K562 (cell line): ENCODE data around the gene HECA. TPM values are rescaled to one million over a fixed set of nuclear protein-coding genes. Genes with fewer than 3 reads are reported as not detected.

Experiments used
- CXXC5 ChIP-seq: fragments of 250-450 bp; sonication (Bioruptor Pico); IDR thresholded peaks from 2 replicates; pipeline ENCODE4 v1.8.0; 2022; ENCODE audit warnings: inconsistent platforms, mild to moderate bottlenecking, moderate library complexity
- EP300 ChIP-seq: IDR thresholded peaks from 2 replicates; pipeline ENCODE4 v1.6.1; 2012; ENCODE audit warnings: low read length, improper control_type of control experiment
- HNRNPLL ChIP-seq: fragments of 200-400 bp; formaldehyde crosslinking; IDR thresholded peaks from 2 replicates; pipeline ENCODE4 v1.6.1; 2017; ENCODE audit warnings: low read length, low read depth, mild to moderate bottlenecking; ENCODE audit not compliant: poor library complexity, severe bottlenecking
- RBBP5 ChIP-seq: fragments of 200-600 bp; sonication (generic); IDR thresholded peaks from 2 replicates; pipeline ENCODE4 v1.6.1; 2012; ENCODE audit warnings: borderline replicate concordance, mild to moderate bottlenecking, low read length, control low read depth, inconsistent platforms; ENCODE audit not compliant: insufficient read depth, poor library complexity, severe bottlenecking
- RBM25 ChIP-seq: fragments of 200-400 bp; formaldehyde crosslinking; IDR thresholded peaks from 2 replicates; pipeline ENCODE4 v1.6.1; 2018; ENCODE audit warnings: low read length, low read depth, moderate library complexity; ENCODE audit not compliant: severe bottlenecking
- RCOR1 ChIP-seq, 2 experiments: IDR thresholded peaks; 2 replicates each; pipeline ENCODE4 v1.6.1; 2012; ENCODE audit warnings: low read depth in 2 of 2, low read length in 2 of 2, borderline replicate concordance in 1 of 2, improper control_type of control experiment in 1 of 2
- RFX5 ChIP-seq: IDR thresholded peaks from 2 replicates; pipeline ENCODE4 v1.6.1; 2011; ENCODE audit warnings: low read depth, mild to moderate bottlenecking, improper control_type of control experiment, low read length
- SP1 ChIP-seq: sonication (generic); formaldehyde crosslinking; IDR thresholded peaks from 2 replicates; pipeline ENCODE4 v1.8.1; 2022; ENCODE audit warnings: mild to moderate bottlenecking, missing genetic modification reagents
- TBL1XR1 ChIP-seq, 2 experiments: IDR thresholded peaks; 2 replicates each; pipeline ENCODE4 v1.6.1; 2012; ENCODE audit warnings: improper control_type of control experiment in 2 of 2, low read length in 2 of 2, mild to moderate bottlenecking in 1 of 2
- ZBTB7A ChIP-seq: IDR thresholded peaks from 2 replicates; pipeline ENCODE4 v1.6.1; 2011; ENCODE audit warnings: low read depth, mild to moderate bottlenecking, low read length, moderate library complexity, borderline replicate concordance; ENCODE audit not compliant: control insufficient read depth
- ZNF707 ChIP-seq: fragments of 250-450 bp; sonication (Bioruptor Pico); conservative IDR thresholded peaks from 2 replicates; pipeline ENCODE4 v1.8.0; 2022; ENCODE audit warnings: inconsistent platforms, mild to moderate bottlenecking, moderate library complexity
- ZNF764 ChIP-seq: fragments of 250-450 bp; sonication (Bioruptor Pico); IDR thresholded peaks from 2 replicates; pipeline ENCODE4 v1.4.0; 2020; ENCODE audit warnings: low read depth, mild to moderate bottlenecking, moderate library complexity
- polyA plus RNA-seq, 8 experiments: library from polyadenylated mRNA; depleted of rRNA in 4 of 8; stranded (reverse) in 5 of 8; unstranded in 3 of 8; fragments of >200 nt; fragmentation: Nextera tagmentation in 2 of 8; fragmentation: Illumina TruSeq in 1 of 8; extraction: Ambion mirVana in 2 of 8; extraction: Trizol in 1 of 8; gene quantifications; 2 replicates each; pipeline versions ENCODE4 v1.2.1 to v1.2.3, GENCODE V29; 2011 to 2014; ENCODE audit warnings: inconsistent platforms in 1 of 8, missing spikeins in 1 of 8
- total RNA-seq, 7 experiments: library from RNA; depleted of rRNA in 6 of 7; stranded (reverse); fragments of >200 nt in 6 of 7; fragmentation: Illumina TruSeq in 2 of 7; extraction: Trizol in 2 of 7; gene quantifications; 2 replicates each; pipeline versions ENCODE4 v1.2.1 to v1.2.3, GENCODE V29; 2011 to 2021; ENCODE audit warnings: low replicate concordance in 1 of 7
- TF ChIP-seq, protein P1 (sequence below): fragments of 450-650 bp; IDR thresholded peaks from 2 replicates; pipeline ENCODE4 v1.6.1; 2016; ENCODE audit warnings: mild to moderate bottlenecking, moderate library complexity
- TF ChIP-seq, protein P2 (sequence below): fragments of 450-650 bp; IDR thresholded peaks from 2 replicates; pipeline ENCODE4 v1.6.1; 2016

The HECA gene
- total and polyA plus RNA-seq, 9 of the 15 experiments (the other 6 are each of a cell fraction or from before 2014, with no cell fraction given) = 0.31 to 2.3 (median 1.1) TPM

DNA sequence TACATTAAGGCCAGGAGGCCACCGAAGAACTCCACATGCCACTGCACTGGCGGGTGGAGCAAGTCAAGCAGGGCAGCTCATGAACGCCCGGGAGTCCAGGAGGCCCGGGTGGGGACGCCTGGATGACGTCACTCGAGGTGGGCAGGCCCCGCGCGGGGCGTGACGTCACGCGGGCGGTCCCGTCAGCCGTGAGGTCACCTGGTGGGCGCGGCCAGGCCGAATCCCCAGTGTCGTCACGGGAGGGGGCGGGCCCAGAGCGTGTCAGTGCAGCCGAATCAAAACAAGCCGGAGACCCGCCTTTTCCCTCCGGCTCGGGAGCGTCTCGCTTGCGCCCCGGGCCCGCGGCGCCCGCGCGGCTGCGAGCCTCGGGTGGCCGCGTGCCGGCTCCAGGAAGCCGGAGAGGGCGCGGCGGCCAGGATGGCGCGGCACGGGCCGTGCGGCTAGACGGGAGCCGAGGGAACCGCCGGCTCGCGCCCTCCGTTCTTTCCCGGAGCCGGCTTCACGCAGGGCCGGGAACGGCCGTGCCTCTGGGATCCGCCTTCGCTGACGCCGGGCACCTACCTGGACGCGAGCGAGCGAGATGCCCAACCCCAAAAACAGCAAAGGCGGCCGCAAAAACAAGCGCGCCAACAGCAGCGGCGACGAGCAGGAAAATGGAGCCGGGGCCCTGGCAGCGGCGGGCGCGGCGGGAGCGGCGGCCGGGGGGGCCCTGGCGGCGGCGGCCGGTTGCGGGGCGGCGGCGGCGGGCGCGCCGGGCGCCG is at the start of gene HECA (continued):
- TF ChIP-seq, protein P1, sequence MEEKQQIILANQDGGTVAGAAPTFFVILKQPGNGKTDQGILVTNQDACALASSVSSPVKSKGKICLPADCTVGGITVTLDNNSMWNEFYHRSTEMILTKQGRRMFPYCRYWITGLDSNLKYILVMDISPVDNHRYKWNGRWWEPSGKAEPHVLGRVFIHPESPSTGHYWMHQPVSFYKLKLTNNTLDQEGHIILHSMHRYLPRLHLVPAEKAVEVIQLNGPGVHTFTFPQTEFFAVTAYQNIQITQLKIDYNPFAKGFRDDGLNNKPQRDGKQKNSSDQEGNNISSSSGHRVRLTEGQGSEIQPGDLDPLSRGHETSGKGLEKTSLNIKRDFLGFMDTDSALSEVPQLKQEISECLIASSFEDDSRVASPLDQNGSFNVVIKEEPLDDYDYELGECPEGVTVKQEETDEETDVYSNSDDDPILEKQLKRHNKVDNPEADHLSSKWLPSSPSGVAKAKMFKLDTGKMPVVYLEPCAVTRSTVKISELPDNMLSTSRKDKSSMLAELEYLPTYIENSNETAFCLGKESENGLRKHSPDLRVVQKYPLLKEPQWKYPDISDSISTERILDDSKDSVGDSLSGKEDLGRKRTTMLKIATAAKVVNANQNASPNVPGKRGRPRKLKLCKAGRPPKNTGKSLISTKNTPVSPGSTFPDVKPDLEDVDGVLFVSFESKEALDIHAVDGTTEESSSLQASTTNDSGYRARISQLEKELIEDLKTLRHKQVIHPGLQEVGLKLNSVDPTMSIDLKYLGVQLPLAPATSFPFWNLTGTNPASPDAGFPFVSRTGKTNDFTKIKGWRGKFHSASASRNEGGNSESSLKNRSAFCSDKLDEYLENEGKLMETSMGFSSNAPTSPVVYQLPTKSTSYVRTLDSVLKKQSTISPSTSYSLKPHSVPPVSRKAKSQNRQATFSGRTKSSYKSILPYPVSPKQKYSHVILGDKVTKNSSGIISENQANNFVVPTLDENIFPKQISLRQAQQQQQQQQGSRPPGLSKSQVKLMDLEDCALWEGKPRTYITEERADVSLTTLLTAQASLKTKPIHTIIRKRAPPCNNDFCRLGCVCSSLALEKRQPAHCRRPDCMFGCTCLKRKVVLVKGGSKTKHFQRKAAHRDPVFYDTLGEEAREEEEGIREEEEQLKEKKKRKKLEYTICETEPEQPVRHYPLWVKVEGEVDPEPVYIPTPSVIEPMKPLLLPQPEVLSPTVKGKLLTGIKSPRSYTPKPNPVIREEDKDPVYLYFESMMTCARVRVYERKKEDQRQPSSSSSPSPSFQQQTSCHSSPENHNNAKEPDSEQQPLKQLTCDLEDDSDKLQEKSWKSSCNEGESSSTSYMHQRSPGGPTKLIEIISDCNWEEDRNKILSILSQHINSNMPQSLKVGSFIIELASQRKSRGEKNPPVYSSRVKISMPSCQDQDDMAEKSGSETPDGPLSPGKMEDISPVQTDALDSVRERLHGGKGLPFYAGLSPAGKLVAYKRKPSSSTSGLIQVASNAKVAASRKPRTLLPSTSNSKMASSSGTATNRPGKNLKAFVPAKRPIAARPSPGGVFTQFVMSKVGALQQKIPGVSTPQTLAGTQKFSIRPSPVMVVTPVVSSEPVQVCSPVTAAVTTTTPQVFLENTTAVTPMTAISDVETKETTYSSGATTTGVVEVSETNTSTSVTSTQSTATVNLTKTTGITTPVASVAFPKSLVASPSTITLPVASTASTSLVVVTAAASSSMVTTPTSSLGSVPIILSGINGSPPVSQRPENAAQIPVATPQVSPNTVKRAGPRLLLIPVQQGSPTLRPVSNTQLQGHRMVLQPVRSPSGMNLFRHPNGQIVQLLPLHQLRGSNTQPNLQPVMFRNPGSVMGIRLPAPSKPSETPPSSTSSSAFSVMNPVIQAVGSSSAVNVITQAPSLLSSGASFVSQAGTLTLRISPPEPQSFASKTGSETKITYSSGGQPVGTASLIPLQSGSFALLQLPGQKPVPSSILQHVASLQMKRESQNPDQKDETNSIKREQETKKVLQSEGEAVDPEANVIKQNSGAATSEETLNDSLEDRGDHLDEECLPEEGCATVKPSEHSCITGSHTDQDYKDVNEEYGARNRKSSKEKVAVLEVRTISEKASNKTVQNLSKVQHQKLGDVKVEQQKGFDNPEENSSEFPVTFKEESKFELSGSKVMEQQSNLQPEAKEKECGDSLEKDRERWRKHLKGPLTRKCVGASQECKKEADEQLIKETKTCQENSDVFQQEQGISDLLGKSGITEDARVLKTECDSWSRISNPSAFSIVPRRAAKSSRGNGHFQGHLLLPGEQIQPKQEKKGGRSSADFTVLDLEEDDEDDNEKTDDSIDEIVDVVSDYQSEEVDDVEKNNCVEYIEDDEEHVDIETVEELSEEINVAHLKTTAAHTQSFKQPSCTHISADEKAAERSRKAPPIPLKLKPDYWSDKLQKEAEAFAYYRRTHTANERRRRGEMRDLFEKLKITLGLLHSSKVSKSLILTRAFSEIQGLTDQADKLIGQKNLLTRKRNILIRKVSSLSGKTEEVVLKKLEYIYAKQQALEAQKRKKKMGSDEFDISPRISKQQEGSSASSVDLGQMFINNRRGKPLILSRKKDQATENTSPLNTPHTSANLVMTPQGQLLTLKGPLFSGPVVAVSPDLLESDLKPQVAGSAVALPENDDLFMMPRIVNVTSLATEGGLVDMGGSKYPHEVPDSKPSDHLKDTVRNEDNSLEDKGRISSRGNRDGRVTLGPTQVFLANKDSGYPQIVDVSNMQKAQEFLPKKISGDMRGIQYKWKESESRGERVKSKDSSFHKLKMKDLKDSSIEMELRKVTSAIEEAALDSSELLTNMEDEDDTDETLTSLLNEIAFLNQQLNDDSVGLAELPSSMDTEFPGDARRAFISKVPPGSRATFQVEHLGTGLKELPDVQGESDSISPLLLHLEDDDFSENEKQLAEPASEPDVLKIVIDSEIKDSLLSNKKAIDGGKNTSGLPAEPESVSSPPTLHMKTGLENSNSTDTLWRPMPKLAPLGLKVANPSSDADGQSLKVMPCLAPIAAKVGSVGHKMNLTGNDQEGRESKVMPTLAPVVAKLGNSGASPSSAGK = peak; percentile 48
- TF ChIP-seq, protein P2, sequence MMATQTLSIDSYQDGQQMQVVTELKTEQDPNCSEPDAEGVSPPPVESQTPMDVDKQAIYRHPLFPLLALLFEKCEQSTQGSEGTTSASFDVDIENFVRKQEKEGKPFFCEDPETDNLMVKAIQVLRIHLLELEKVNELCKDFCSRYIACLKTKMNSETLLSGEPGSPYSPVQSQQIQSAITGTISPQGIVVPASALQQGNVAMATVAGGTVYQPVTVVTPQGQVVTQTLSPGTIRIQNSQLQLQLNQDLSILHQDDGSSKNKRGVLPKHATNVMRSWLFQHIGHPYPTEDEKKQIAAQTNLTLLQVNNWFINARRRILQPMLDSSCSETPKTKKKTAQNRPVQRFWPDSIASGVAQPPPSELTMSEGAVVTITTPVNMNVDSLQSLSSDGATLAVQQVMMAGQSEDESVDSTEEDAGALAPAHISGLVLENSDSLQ = peak; percentile 64
- TF ChIP-seq RCOR1 (IDR thresholded peaks at IDR 0.05; ENCODE audit: borderline replicate concordance in 1 of 2, low read depth in 2 of 2, low read length in 2 of 2) (peak in 1 of 2 experiments; percentile 63; a peak in 2 of 4 replicates), ZNF764 (CRISPR knock-in tag) (no peak), ZNF707 (no peak), SP1 (CRISPR knock-in tag) (peak; percentile 99), EP300 (0 out of 2 replicates have a peak, but pooled peaks have one; percentile 14), RFX5 (peak; percentile 64; the same call in 1 of the 2 replicates), ZBTB7A (peak; percentile 53; the same call in 1 of the 2 replicates), HNRNPLL (peak; percentile 2), CXXC5 (CRISPR knock-in tag) (peak; percentile 95), RBM25 (peak; percentile 4), RBBP5 (peak; percentile 80), TBL1XR1 (IDR thresholded peaks at IDR 0.05; ENCODE audit: low read length in 2 of 2) (peak in 1 of 2 experiments; percentile 94; a peak in 2 of 4 replicates)
